DMS 273 treated with DMSO at 0.1 percent for 48 hours (cell line): Measurements from ENCODE around the gene TMEM163.

Experiments used
- DNase-seq: peaks from one replicate; lab custom pipeline; 2025; lab: John Stamatoyannopoulos, UW

Gene TMEM163

GRCh38 chr2:134410006-134410405 lies 308.8 kb downstream of the TMEM163 start:
- DNase-seq, result no peak

GRCh38 chr2:134408791-134409190 lies 310.0 kb downstream of the TMEM163 start:
- no peak for DNase-seq

- DNase-seq, result no peak
Measured at GRCh38 chr2:134408386-134408785, 310.4 kb downstream of the TMEM163 start.

GRCh38 chr2:134407154-134407890 lies 311.5 kb downstream of the TMEM163 start:
- DNase-seq, result no peak

GRCh38 chr2:134406736-134407135 lies 312.1 kb downstream of the TMEM163 start:
- no peak for DNase-seq

GRCh38 chr2:134406311-134406710 lies 312.5 kb downstream of the TMEM163 start:
- DNase-seq, result no peak
